K562 (cell line): ENCODE data around the gene SIRT2. TPM values are rescaled to one million over a fixed set of nuclear protein-coding genes. Genes with fewer than 3 reads are reported as not detected.

Experiments used
- CBX2 ChIP-seq: fragments of 200-600 bp; sonication (generic); IDR thresholded peaks from one replicate; pipeline ENCODE4 v1.6.1; 2012; ENCODE audit warnings: mild to moderate bottlenecking, low read length, inconsistent platforms; ENCODE audit not compliant: insufficient read depth, poor library complexity, severe bottlenecking
- CSDE1 ChIP-seq, 2 experiments: fragments of 450-650 bp; IDR thresholded peaks; 2 replicates each; pipeline ENCODE4 v1.6.1; 2016; ENCODE audit warnings: mild to moderate bottlenecking in 1 of 2
- GABPB2 ChIP-seq: fragments of 250-450 bp; sonication (Bioruptor Pico); conservative IDR thresholded peaks from 2 replicates; pipeline ENCODE4 v1.5.1; 2021; ENCODE audit warnings: mild to moderate bottlenecking
- HCFC1 ChIP-seq: IDR thresholded peaks from 2 replicates; pipeline ENCODE4 v1.6.1; 2012; ENCODE audit warnings: low read depth, low read length, improper control_type of control experiment
- HIVEP1 ChIP-seq: fragments of 250-450 bp; sonication (Bioruptor Pico); IDR thresholded peaks from 2 replicates; pipeline ENCODE4 v1.4.0; 2020; ENCODE audit warnings: mild to moderate bottlenecking
- NR2C1 ChIP-seq, 2 experiments: fragments of 450-650 bp; IDR thresholded peaks; 2 replicates each; pipeline ENCODE4 v1.6.1; 2017; ENCODE audit warnings: mild to moderate bottlenecking in 2 of 2, antibody characterized with exemption in 1 of 2, inconsistent platforms in 1 of 2, missing compliant biosample characterization in 1 of 2, missing genetic modification characterization in 1 of 2
- NUFIP1 ChIP-seq: fragments of 450-650 bp; IDR thresholded peaks from 2 replicates; pipeline ENCODE4 v1.6.1; 2018; ENCODE audit not compliant: partially characterized antibody
- PCBP1 ChIP-seq: fragments of 200-400 bp; formaldehyde crosslinking; IDR thresholded peaks from 2 replicates; pipeline ENCODE4 v1.6.1; 2018; ENCODE audit warnings: mild to moderate bottlenecking, low read depth, low read length; ENCODE audit not compliant: poor library complexity, severe bottlenecking
- RAD51 ChIP-seq: fragments of 450-650 bp; IDR thresholded peaks from 2 replicates; pipeline ENCODE4 v1.7.1; 2016; ENCODE audit warnings: low read depth, mild to moderate bottlenecking, borderline replicate concordance
- RBM25 ChIP-seq: fragments of 200-400 bp; formaldehyde crosslinking; IDR thresholded peaks from 2 replicates; pipeline ENCODE4 v1.6.1; 2018; ENCODE audit warnings: low read length, low read depth, moderate library complexity; ENCODE audit not compliant: severe bottlenecking
- RCOR1 ChIP-seq, 2 experiments: IDR thresholded peaks; 2 replicates each; pipeline ENCODE4 v1.6.1; 2012; ENCODE audit warnings: low read depth in 2 of 2, low read length in 2 of 2, borderline replicate concordance in 1 of 2, improper control_type of control experiment in 1 of 2
- SRSF1 ChIP-seq: fragments of 200-400 bp; formaldehyde crosslinking; IDR thresholded peaks from 2 replicates; pipeline ENCODE4 v1.6.1; 2017; ENCODE audit warnings: mild to moderate bottlenecking, low read depth, low read length, moderate library complexity
- SRSF7 ChIP-seq: fragments of 200-400 bp; formaldehyde crosslinking; optimal IDR thresholded peaks from 2 replicates; pipeline ENCODE3; 2017; ENCODE audit warnings: mild to moderate bottlenecking, low read depth, low read length
- TAF7 ChIP-seq: fragments of 450-650 bp; IDR thresholded peaks from 2 replicates; pipeline ENCODE4 v1.6.1; 2016; ENCODE audit warnings: missing genetic modification characterization, missing compliant biosample characterization
- ZBTB1 ChIP-seq: sonication (generic); formaldehyde crosslinking; IDR thresholded peaks from 2 replicates; pipeline ENCODE4 v1.8.1; 2023; ENCODE audit warnings: missing genetic modification reagents, low read depth, mild to moderate bottlenecking, borderline replicate concordance
- ZNF75A ChIP-seq: fragments of 450-650 bp; formaldehyde crosslinking; IDR thresholded peaks from 2 replicates; pipeline ENCODE4 v1.4.0; 2020; ENCODE audit warnings: mild to moderate bottlenecking
- polyA plus RNA-seq, 8 experiments: library from polyadenylated mRNA; depleted of rRNA in 4 of 8; stranded (reverse) in 5 of 8; unstranded in 3 of 8; fragments of >200 nt; fragmentation: Nextera tagmentation in 2 of 8; fragmentation: Illumina TruSeq in 1 of 8; extraction: Ambion mirVana in 2 of 8; extraction: Trizol in 1 of 8; gene quantifications; 2 replicates each; pipeline versions ENCODE4 v1.2.1 to v1.2.3, GENCODE V29; 2011 to 2014; ENCODE audit warnings: inconsistent platforms in 1 of 8, missing spikeins in 1 of 8
- total RNA-seq, 7 experiments: library from RNA; depleted of rRNA in 6 of 7; stranded (reverse); fragments of >200 nt in 6 of 7; fragmentation: Illumina TruSeq in 2 of 7; extraction: Trizol in 2 of 7; gene quantifications; 2 replicates each; pipeline versions ENCODE4 v1.2.1 to v1.2.3, GENCODE V29; 2011 to 2021; ENCODE audit warnings: low replicate concordance in 1 of 7
- TF ChIP-seq, protein P1 (sequence below), 2 experiments: fragments of 450-650 bp in 1 of 2; sonication (generic) in 1 of 2; formaldehyde crosslinking in 1 of 2; IDR thresholded peaks; 2 replicates each; pipeline versions ENCODE4 v1.7.1 to v1.9.0; 2016 to 2022; ENCODE audit warnings: inconsistent platforms in 1 of 2, mild to moderate bottlenecking in 1 of 2, missing genetic modification reagents in 1 of 2
- TF ChIP-seq, protein P2 (sequence below): fragments of 450-650 bp; IDR thresholded peaks from 2 replicates; pipeline ENCODE4 v1.6.1; 2014; ENCODE audit warnings: low read depth, mild to moderate bottlenecking, moderate library complexity, borderline replicate concordance

The SIRT2 gene
- total and polyA plus RNA-seq, 9 of the 15 experiments (the other 6 are each of a cell fraction or from before 2014, with no cell fraction given), result 2.3 to 35.2 (median 22.9) TPM

DNA sequence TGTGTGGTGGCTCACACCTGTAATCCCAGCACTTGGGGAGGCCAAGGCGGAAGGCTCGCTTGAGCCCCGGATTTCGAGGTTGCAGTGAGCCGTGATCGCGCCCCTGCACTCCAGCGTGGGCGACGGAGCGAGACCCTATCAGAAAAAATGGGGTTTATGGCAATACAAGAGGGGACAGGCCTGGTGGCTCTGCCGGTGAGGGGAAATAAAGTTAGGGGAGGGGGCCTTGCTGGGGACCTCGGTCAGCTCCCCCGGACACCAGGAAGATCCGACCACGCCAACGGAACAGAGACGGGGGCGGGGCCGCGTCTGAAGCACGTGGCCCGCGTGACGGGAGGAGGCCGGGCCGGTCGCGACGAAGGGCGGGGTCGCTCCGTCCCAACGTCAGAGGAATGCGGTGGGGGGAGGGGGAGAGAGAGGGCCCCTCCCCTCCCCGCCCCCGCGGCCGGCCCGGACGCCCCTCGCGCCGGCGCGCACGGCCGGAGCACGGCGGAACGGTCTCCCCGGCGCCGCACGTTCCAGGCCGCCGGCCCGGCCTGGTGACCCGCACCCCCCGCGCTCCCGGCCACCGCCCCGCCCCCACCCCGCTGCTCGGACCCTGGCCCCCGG, 47.7 kb downstream of the SIRT2 start (continued):
- TF ChIP-seq, protein P1, sequence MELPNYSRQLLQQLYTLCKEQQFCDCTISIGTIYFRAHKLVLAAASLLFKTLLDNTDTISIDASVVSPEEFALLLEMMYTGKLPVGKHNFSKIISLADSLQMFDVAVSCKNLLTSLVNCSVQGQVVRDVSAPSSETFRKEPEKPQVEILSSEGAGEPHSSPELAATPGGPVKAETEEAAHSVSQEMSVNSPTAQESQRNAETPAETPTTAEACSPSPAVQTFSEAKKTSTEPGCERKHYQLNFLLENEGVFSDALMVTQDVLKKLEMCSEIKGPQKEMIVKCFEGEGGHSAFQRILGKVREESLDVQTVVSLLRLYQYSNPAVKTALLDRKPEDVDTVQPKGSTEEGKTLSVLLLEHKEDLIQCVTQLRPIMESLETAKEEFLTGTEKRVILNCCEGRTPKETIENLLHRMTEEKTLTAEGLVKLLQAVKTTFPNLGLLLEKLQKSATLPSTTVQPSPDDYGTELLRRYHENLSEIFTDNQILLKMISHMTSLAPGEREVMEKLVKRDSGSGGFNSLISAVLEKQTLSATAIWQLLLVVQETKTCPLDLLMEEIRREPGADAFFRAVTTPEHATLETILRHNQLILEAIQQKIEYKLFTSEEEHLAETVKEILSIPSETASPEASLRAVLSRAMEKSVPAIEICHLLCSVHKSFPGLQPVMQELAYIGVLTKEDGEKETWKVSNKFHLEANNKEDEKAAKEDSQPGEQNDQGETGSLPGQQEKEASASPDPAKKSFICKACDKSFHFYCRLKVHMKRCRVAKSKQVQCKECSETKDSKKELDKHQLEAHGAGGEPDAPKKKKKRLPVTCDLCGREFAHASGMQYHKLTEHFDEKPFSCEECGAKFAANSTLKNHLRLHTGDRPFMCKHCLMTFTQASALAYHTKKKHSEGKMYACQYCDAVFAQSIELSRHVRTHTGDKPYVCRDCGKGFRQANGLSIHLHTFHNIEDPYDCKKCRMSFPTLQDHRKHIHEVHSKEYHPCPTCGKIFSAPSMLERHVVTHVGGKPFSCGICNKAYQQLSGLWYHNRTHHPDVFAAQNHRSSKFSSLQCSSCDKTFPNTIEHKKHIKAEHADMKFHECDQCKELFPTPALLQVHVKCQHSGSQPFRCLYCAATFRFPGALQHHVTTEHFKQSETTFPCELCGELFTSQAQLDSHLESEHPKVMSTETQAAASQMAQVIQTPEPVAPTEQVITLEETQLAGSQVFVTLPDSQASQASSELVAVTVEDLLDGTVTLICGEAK (IDR thresholded peaks at IDR 0.05), result no peak
- TF ChIP-seq, protein P1 (CRISPR knock-in tag; IDR thresholded peaks at IDR 0.05), result no peak
- TF ChIP-seq CSDE1 (IDR thresholded peaks at IDR 0.05) (no peak), SRSF7 (no peak), CBX2 (no peak), PCBP1 (peak; percentile 63), TAF7 (tag) (peak; percentile 36; the same call in 1 of the 2 replicates), RBM25 (no peak), ZNF75A (CRISPR knock-in tag) (no peak), SRSF1 (no peak), NUFIP1 (no peak), NR2C1 (IDR thresholded peaks at IDR 0.05) (no peak), NR2C1 (tag; IDR thresholded peaks at IDR 0.05) (no peak), HIVEP1 (CRISPR knock-in tag) (no peak), HCFC1 (peak; percentile 60), RAD51 (peak; percentile 85), ZBTB1 (CRISPR knock-in tag) (no peak), GABPB2 (CRISPR knock-in tag) (no peak), RCOR1 (IDR thresholded peaks at IDR 0.05; ENCODE audit: borderline replicate concordance in 1 of 2, low read depth in 2 of 2, low read length in 2 of 2) (no peak; a peak in 1 of 4 replicates)
- TF ChIP-seq, protein P2, sequence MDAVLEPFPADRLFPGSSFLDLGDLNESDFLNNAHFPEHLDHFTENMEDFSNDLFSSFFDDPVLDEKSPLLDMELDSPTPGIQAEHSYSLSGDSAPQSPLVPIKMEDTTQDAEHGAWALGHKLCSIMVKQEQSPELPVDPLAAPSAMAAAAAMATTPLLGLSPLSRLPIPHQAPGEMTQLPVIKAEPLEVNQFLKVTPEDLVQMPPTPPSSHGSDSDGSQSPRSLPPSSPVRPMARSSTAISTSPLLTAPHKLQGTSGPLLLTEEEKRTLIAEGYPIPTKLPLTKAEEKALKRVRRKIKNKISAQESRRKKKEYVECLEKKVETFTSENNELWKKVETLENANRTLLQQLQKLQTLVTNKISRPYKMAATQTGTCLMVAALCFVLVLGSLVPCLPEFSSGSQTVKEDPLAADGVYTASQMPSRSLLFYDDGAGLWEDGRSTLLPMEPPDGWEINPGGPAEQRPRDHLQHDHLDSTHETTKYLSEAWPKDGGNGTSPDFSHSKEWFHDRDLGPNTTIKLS, result peak; percentile 65
